ENCODE data around the gene ADAT2.

GRCh38 chr6:143490775-143491174 is 40.3 kb upstream of the ADAT2 start:
- no peak for TF ChIP-seq GATA2 (IDR thresholded peaks at IDR 0.05; ENCODE audit: low read depth, low read length)
- TF ChIP-seq GATA3 (IDR thresholded peaks at IDR 0.05; ENCODE audit: low read depth, low read length): no peak
